PC-9 (cell line): ENCODE measurements around the gene SHANK1. TPM values are rescaled to one million over a fixed set of nuclear protein-coding genes. Genes with fewer than 3 reads are reported as not detected.

Source experiments
- BruUV-seq: library from RNA; stranded (reverse); fragments of 400-500 nt; replicated peaks from 2 replicates; lab custom pipeline; 2021; lab: Mats Ljungman, UMichigan
- CTCF ChIA-PET: fragments of 300-600 bp; sonication (Branson Sonifier 250); formaldehyde crosslinking; loops from one replicate; lab custom pipeline; 2022; ENCODE audit warnings: antibody characterized with exemption; lab: Charles Lee
- POLR2A ChIA-PET: fragments of 300-600 bp; sonication (Branson Sonifier 250); formaldehyde crosslinking; loops from one replicate; lab custom pipeline; 2022; ENCODE audit warnings: antibody characterized with exemption; ENCODE audit not compliant: unreplicated experiment; lab: Charles Lee
- DNase-seq, 2 experiments: peaks; one replicate each; pipeline versions ENCODE4 v3.0.0 to v3.0.0-alpha.2; 2015 to 2022; ENCODE audit warnings: mixed read lengths in 1 of 2
- H2AFZ ChIP-seq: fragments of 200-600 bp; sonication (generic); 2 replicates; pipeline ENCODE4 v1.8.1; 2017; ENCODE audit warnings: antibody characterized with exemption
- H3F3A ChIP-seq: fragments of 200-600 bp; sonication (generic); 2 replicates; pipeline ENCODE4 v1.8.1; 2017; ENCODE audit warnings: antibody characterized with exemption, mild to moderate bottlenecking, low read depth; ENCODE audit not compliant: insufficient read depth
- H3K27ac ChIP-seq: fragments of 200-600 bp; sonication (generic); 2 replicates; pipeline ENCODE4 v1.6.1; 2016; ENCODE audit warnings: mixed run types
- H3K27me3 ChIP-seq: fragments of 200-600 bp; sonication (generic); 2 replicates; pipeline ENCODE4 v1.6.1; 2016; ENCODE audit warnings: low read depth, mixed run types; ENCODE audit not compliant: insufficient read depth
- H3K36me3 ChIP-seq: fragments of 200-600 bp; sonication (generic); 2 replicates; pipeline ENCODE4 v1.6.1; 2016; ENCODE audit warnings: low read depth, mixed run types
- H3K4me1 ChIP-seq: fragments of 200-600 bp; sonication (generic); replicated peaks from 2 replicates; pipeline ENCODE4 v1.6.1; 2016; ENCODE audit warnings: mixed run types; ENCODE audit not compliant: insufficient read depth
- H3K4me2 ChIP-seq: fragments of 200-600 bp; sonication (generic); 2 replicates; pipeline ENCODE4 v1.6.1; 2017; ENCODE audit warnings: mixed run types
- H3K4me3 ChIP-seq: fragments of 200-600 bp; sonication (generic); 2 replicates; pipeline ENCODE4 v1.6.1; 2016; ENCODE audit warnings: mixed run types
- H3K79me2 ChIP-seq: fragments of 200-600 bp; sonication (generic); 2 replicates; pipeline ENCODE4 v1.6.1; 2017; ENCODE audit warnings: low read depth, mixed run types
- H3K9me2 ChIP-seq: fragments of 200-600 bp; sonication (generic); 2 replicates; pipeline ENCODE4 v1.8.1; 2017; ENCODE audit warnings: mild to moderate bottlenecking; ENCODE audit not compliant: insufficient read depth
- H3K9me3 ChIP-seq: fragments of 200-600 bp; sonication (generic); 2 replicates; pipeline ENCODE4 v1.8.1; 2016; ENCODE audit warnings: low read depth; ENCODE audit not compliant: insufficient read depth
- H4K20me1 ChIP-seq: fragments of 200-600 bp; sonication (generic); 2 replicates; pipeline ENCODE4 v1.8.1; 2017; ENCODE audit not compliant: insufficient read depth
- EZH2 ChIP-seq: fragments of 200-600 bp; sonication (generic); IDR thresholded peaks from 2 replicates; pipeline ENCODE4 v1.8.0; 2017; ENCODE audit warnings: antibody characterized with exemption, low read depth
- intact Hi-C: fragments of 100-400 bp; cut with micrococcal nuclease; formaldehyde crosslinking; loops from one replicate; pipeline ENCODE4 v1.10.0; 2022; ENCODE audit not compliant: unreplicated experiment
- total RNA-seq: library from RNA; stranded (reverse); gene quantifications from 2 replicates; pipeline ENCODE4 v1.2.3, GENCODE V29; 2021
- TF ChIP-seq, protein P1 (sequence below): fragments of 200-600 bp; sonication (generic); conservative IDR thresholded peaks from 2 replicates; pipeline ENCODE4 v1.6.1; 2017; ENCODE audit warnings: mixed run types, antibody characterized with exemption, mild to moderate bottlenecking, moderate library complexity

SHANK1 gene
- total RNA-seq, 1 experiment from 2014 or later = not detected

DNA sequence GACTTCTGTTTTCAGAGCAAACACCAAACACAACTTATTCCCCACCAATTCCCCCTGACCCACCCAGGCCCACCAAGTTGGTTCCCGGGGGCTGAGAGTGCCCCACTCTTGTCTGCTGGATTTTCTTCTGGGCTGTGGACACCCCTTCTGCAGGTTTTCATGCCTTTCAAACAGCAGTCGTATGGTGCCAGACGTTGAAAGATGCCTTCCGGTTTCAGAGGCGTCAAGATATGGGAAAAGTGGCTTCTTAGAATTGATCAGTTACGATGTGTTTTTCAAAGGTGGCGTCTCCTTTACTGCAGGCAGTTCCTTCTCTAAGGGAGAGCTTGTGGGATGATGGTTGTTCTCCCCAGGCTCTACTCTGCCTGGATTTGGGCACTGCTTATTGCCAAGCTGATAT, 16.3 kb upstream of the SHANK1 start:
- Histone ChIP-seq H2AFZ (no peak overlapping the region), H3K4me2 (no peak overlapping the region), H3K36me3 (no peaks in the 10 kb centered on the region), H3K4me1 (no peaks in the 10 kb centered on the region), H3K27ac (no peak overlapping the region), H3K4me3 (no peak overlapping the region), H4K20me1 (no peaks in the 10 kb centered on the region), H3K9me3 (no peaks in the 10 kb centered on the region), H3K27me3 (peaks cover 100% of the 10 kb centered on the region), H3K79me2 (no peaks in the 10 kb centered on the region), H3F3A (peaks cover 4% of the 10 kb centered on the region; the same call in 1 of the 2 replicates), H3K9me2 (no peaks in the 10 kb centered on the region)
- BruUV-seq = no TSS peak
- no peak for DNase-seq
- POLR2A ChIA-PET = no interaction called here
- TF ChIP-seq EZH2 = no peak
- TF ChIP-seq, protein P1, sequence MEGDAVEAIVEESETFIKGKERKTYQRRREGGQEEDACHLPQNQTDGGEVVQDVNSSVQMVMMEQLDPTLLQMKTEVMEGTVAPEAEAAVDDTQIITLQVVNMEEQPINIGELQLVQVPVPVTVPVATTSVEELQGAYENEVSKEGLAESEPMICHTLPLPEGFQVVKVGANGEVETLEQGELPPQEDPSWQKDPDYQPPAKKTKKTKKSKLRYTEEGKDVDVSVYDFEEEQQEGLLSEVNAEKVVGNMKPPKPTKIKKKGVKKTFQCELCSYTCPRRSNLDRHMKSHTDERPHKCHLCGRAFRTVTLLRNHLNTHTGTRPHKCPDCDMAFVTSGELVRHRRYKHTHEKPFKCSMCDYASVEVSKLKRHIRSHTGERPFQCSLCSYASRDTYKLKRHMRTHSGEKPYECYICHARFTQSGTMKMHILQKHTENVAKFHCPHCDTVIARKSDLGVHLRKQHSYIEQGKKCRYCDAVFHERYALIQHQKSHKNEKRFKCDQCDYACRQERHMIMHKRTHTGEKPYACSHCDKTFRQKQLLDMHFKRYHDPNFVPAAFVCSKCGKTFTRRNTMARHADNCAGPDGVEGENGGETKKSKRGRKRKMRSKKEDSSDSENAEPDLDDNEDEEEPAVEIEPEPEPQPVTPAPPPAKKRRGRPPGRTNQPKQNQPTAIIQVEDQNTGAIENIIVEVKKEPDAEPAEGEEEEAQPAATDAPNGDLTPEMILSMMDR = no peak
- intact Hi-C loops = no loop called here
- CTCF ChIA-PET = no interaction called here

- no peaks in the 10 kb centered on the region for H3K4me1 ChIP-seq
- CTCF ChIA-PET = no interaction called here
- H3K36me3 ChIP-seq = no peaks in the 10 kb centered on the region
- POLR2A ChIA-PET = no interaction called here
- H3K9me3 ChIP-seq = no peaks in the 10 kb centered on the region; the same call in 1 of the 2 replicates
- BruUV-seq = no TSS peak
- TF ChIP-seq EZH2 = no peak
- TF ChIP-seq, protein P1 = no peak
- intact Hi-C loops = no loop called here
- H3K9me2 ChIP-seq = no peaks in the 10 kb centered on the region
- H4K20me1 ChIP-seq = no peaks in the 10 kb centered on the region
- no peak overlapping the region for H3K4me2 ChIP-seq
- H2AFZ ChIP-seq = no peak overlapping the region
- no peak for DNase-seq
- no peaks in the 10 kb centered on the region for H3F3A ChIP-seq
- H3K27me3 ChIP-seq = peaks cover 75% of the 10 kb centered on the region
- no peak overlapping the region for H3K4me3 ChIP-seq
- H3K79me2 ChIP-seq = no peaks in the 10 kb centered on the region
- H3K27ac ChIP-seq = no peak overlapping the region
Observed at GRCh38 chr19:50729894-50730293, 10.3 kb upstream of the SHANK1 start.

- ChIA-PET CTCF (interaction anchor here (0.8 kb wide), 1 partner anchor 239 kb away, joined by 3 read pairs; no protein-coding TSS in a partner anchor), POLR2A (no interaction called here)
- Histone ChIP-seq H3K79me2 (no peaks in the 10 kb centered on the region), H2AFZ (no peak overlapping the region), H3K27me3 (peaks cover 69% of the 10 kb centered on the region), H3K4me3 (no peak overlapping the region), H3K4me1 (no peaks in the 10 kb centered on the region), H3K27ac (no peak overlapping the region), H4K20me1 (no peaks in the 10 kb centered on the region), H3K36me3 (no peaks in the 10 kb centered on the region), H3F3A (no peaks in the 10 kb centered on the region), H3K9me2 (no peaks in the 10 kb centered on the region), H3K4me2 (no peak overlapping the region), H3K9me3 (no peaks in the 10 kb centered on the region; the same call in 1 of the 2 replicates)
- TF ChIP-seq, protein P1 = no peak
- no peak for TF ChIP-seq EZH2
- no TSS peak for BruUV-seq
- DNase-seq = no peak
- intact Hi-C loops = no loop called here
Observed at GRCh38 chr19:50728084-50728737, 8.6 kb upstream of the SHANK1 start.
